ENCODE results near the gene ZNF423. TPM values are rescaled to one million over a fixed set of nuclear protein-coding genes. Genes with fewer than 3 reads are reported as not detected.

ZNF423 gene
- total and polyA plus RNA-seq, 9 of the 15 experiments (the other 6 are each of a cell fraction or from before 2014, with no cell fraction given): not detected

DNA sequence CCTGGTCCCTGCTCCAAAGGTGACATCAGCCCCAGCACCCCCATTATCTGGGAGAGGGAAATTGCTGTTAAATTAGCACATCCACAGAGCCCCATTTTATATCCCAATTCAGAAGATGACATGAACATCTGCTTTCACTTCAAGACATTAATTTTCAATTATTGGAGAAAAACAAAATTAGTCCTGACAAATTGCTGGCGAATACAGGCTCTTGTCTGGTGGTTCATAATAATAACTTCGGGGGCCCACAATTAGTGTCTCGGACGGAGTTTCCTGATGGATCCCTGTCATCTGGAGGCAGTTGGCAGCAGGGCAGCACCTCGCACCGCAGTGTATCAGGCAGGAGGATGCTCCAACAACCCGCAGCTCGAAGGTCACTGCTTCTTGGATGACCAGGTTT is 7.4 kb downstream of the ZNF423 start:
- Histone ChIP-seq H3K36me3 (ENCODE audit: control insufficient read depth, insufficient read depth, low read length) (no peaks in the 10 kb centered on the region), H3K9me1 (ENCODE audit: control insufficient read depth, insufficient read depth, low read length) (no peaks in the 10 kb centered on the region), H4K20me1 (replicated peaks; ENCODE audit: control insufficient read depth, insufficient read depth, low read length) (0 out of 2 replicates have a peak, but pooled peaks cover 4% of the 10 kb centered on the region), H3K4me1 (replicated peaks in 1 of 2; ENCODE audit: control insufficient read depth in 2 of 2, insufficient read depth in 2 of 2, low read length in 2 of 2) (no peaks in the 10 kb centered on the region), H2AFZ (ENCODE audit: low read depth, low read length) (no peak overlapping the region), H3K27me3 (ENCODE audit: control insufficient read depth in 2 of 2, insufficient read depth in 2 of 2, low read length in 2 of 2) (peaks cover 24 to 42% of the 10 kb centered on the region in 2 experiments; a peak in 4 of 5 replicates), H3K4me3 (no peak overlapping the region), H3K9ac (ENCODE audit: insufficient read depth in 1 of 2, low read depth in 2 of 2, low read length in 2 of 2) (no peak overlapping the region), H3K9me3 (replicated peaks; ENCODE audit: control insufficient read depth, insufficient read depth, low read depth, low read length) (no peaks in the 10 kb centered on the region), H3K27ac (ENCODE audit: extremely low read depth, low read depth, low read length) (no peak overlapping the region), H3K4me2 (ENCODE audit: insufficient read depth, low read length) (no peak overlapping the region), H3K79me2 (ENCODE audit: control insufficient read depth, insufficient read depth, low read length) (no peaks in the 10 kb centered on the region)
- ChIA-PET CTCF (ENCODE audit: low intra/inter-chr PET ratio) (no interaction called here), POLR2A (interaction anchor here (0.6 to 0.9 kb wide), 2 partner anchors 34 to 1364 kb away, joined by 3 read pairs; no protein-coding TSS in a partner anchor)
- WGBS (ENCODE audit: insufficient coverage, low coverage, missing lambda C conversion rate): under 1% methylated on average over 8 of the region's 8 CpGs
- ATAC-seq (no peak), FAIRE-seq (no peak), DNase-seq (ENCODE audit: extremely low read depth in 1 of 4, low spot score in 3 of 4) (no peak)
- intact Hi-C loops (cut with micrococcal nuclease) (no loop called here), in situ Hi-C loops (cut with MboI) (no loop called here)
- TF ChIP-seq NFE2L1 (tag; IDR thresholded peaks at IDR 0.05; ENCODE audit: borderline replicate concordance, low read depth) (no peak), ZNF696 (CRISPR knock-in tag; conservative IDR thresholded peaks at IDR 0.05) (no peak), GATAD2A (IDR thresholded peaks at IDR 0.05) (no peak), HMG20B (CRISPR knock-in tag; IDR thresholded peaks at IDR 0.05) (no peak), SMAD3 (CRISPR knock-in tag; conservative IDR thresholded peaks at IDR 0.05) (no peak), ZC3H8 (IDR thresholded peaks at IDR 0.05) (no peak), ZNF436 (CRISPR knock-in tag; IDR thresholded peaks at IDR 0.05) (no peak), SMARCB1 (IDR thresholded peaks at IDR 0.05; ENCODE audit: insufficient read length, low read depth) (no peak), HES1 (IDR thresholded peaks at IDR 0.05; ENCODE audit: low read depth) (no peak)
- no TSS peak for BruUV-seq (replicated peaks)
